ENCODE results near the gene GNAI1.

The GNAI1 gene

DNA sequence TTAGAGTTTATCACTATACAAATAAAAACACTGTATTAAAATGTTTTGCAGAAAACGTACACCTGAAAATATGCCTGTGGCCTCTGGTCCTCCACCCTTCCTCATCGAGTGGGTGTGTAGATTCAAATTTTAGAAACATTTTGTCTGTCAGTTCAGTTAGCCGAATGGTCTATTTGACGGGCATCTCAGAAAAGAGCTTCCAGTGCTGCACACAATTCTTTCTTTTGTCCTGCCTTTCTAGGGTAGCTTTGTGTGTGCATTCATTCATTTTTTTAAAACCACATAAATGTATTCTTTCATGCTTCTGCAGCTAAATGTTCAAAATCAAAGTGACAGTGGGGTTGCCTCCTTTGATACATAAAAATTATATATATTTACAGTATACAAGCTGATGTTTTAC is 46.8 kb downstream of the GNAI1 start:
- H3K4me3 ChIP-seq: no peak overlapping the region
- no peak overlapping the region for H3K27ac ChIP-seq
- TF ChIP-seq, protein P1, sequence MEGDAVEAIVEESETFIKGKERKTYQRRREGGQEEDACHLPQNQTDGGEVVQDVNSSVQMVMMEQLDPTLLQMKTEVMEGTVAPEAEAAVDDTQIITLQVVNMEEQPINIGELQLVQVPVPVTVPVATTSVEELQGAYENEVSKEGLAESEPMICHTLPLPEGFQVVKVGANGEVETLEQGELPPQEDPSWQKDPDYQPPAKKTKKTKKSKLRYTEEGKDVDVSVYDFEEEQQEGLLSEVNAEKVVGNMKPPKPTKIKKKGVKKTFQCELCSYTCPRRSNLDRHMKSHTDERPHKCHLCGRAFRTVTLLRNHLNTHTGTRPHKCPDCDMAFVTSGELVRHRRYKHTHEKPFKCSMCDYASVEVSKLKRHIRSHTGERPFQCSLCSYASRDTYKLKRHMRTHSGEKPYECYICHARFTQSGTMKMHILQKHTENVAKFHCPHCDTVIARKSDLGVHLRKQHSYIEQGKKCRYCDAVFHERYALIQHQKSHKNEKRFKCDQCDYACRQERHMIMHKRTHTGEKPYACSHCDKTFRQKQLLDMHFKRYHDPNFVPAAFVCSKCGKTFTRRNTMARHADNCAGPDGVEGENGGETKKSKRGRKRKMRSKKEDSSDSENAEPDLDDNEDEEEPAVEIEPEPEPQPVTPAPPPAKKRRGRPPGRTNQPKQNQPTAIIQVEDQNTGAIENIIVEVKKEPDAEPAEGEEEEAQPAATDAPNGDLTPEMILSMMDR (IDR thresholded peaks at IDR 0.05): no peak
- DNase-seq (ENCODE audit: low spot score): no peak

DNA sequence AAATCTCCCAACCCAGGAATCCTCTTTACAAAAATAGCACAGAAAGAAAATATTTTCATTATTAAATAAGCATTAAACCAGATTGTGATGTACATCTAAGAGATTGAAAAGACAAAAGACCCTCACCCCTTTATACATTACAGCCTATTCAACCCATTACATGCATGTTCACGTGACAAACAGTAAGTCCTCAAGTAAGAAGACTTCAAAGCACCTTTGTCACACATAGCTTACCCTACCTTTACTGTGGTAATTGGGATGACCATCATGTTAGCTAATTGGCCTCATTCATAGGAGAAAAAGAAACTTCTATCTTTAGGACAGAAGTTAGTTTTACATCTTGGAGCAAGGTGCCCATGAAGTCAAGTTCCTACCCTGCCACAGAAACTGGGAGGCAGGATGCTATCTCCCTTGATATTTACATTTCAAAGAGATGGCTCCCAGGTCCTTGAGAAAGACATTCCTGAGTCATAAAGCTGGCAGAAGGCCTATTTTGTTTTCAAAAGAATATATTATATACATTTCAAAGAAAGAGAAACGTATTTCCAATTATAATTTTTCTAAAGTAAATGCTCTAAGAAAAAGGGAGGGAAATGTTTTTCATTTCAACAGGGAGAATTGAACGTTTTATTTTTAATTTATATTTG is 48.1 kb downstream of the GNAI1 start:
- Histone ChIP-seq H3K4me3 (no peak overlapping the region), H3K27ac (no peak overlapping the region)
- TF ChIP-seq, protein P1 (IDR thresholded peaks at IDR 0.05): no peak
- DNase-seq (ENCODE audit: low spot score): no peak

DNA sequence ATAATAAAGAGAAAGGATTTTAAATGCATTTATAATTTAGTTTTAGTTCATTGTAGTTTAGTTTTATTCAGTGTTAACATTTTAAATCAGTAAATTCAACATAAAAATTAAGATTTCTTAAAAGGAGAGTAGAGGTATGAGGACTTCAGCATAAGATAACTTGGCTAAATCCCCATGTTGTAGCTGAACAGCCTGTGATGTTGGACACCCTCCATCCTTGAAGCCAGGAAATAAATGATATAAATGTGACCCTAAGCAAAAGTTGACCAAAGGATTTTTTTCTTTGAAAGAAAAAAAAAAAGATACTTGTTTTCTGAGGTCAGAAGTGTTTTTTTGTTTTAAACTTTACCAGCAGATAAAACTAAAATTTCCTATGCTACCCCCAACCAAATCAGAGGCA is 48.7 kb downstream of the GNAI1 start:
- TF ChIP-seq, protein P1 (IDR thresholded peaks at IDR 0.05): no peak
- H3K4me3 ChIP-seq: no peak overlapping the region
- DNase-seq (ENCODE audit: low spot score): no peak
- H3K27ac ChIP-seq: no peak overlapping the region

DNA sequence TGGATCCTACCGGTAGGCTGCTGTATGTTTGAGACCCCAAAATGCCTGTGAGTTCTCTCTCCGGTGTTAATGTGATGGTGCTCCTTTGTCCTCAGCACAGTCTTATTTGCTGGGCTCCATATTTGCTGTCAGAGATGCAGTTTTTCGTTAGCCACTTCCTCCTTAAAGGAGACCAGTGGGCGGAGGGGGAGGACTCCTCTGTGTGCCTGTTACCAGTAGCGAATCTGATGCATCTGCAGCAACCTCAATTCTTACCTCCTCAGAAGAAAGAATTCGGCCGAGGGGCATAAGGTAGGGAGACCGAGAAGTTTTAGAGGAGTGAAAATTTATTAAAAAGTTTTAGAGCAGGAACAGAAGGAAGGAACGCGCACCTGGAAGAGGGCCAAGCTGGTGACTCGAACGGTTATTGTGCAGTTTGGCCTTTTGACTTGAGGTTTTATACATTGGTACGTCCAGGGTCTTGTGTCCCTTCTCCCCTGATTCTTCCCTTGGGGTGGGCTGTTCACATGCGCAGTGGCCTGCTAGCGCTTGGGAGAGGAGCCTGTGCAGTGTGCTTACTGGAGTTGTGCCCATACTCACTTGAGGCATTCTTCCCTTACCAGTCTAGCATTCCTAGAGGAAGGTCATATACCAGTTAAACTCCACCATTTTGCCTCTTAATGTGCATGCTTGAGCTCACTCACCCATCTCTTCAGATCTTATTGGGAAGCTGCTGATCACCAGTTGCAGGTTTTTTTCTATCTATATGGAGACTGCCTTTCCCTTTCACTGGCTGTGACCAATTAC is 49.5 kb downstream of the GNAI1 start:
- Histone ChIP-seq H3K4me3 (no peak overlapping the region), H3K27ac (no peak overlapping the region)
- TF ChIP-seq, protein P1 (IDR thresholded peaks at IDR 0.05): no peak
- DNase-seq (ENCODE audit: low spot score): no peak

DNA sequence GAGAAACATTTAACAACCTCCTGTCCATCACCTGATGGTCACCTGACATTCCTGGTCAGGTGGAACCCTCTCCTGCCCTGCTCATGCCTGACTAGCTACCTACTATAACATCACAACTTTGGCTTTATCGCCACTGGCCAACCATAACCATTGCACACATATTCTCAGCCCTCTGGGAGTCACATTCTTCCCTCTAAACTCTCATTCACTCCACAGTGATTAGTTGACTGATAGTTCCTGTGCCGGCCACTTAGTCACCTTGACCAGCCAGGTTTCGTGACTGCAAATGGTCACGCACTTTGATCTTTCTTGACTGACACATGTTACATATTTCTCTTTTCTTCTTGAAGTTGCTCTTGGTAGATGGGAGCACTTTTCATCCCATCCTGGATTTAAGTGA is 50.1 kb downstream of the GNAI1 start:
- Histone ChIP-seq H3K4me3 (no peak overlapping the region), H3K27ac (no peak overlapping the region)
- no peak for DNase-seq (ENCODE audit: low spot score)
- TF ChIP-seq, protein P1 (IDR thresholded peaks at IDR 0.05): no peak

DNA sequence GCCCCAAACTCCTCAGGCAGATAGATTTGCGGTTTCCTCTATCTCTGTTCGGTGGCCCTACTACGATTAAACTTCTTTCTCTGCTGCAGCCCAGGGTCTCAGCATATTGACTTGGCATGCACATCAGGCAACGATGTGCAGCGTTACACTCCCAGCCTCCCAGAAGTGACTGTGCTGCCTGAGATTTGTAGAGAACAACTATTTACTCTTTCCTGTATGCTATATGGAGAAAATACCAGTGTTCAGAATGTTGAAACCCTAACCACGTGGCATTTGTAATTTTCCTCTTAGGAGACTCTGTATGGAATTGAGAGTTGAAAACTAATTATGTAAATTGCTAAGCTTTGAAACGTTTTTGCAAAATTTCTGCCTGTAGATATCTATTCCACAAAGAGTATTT is 50.9 kb downstream of the GNAI1 start:
- DNase-seq (ENCODE audit: low spot score): no peak
- TF ChIP-seq, protein P1 (IDR thresholded peaks at IDR 0.05): no peak
- no peak overlapping the region for H3K27ac ChIP-seq
- no peak overlapping the region for H3K4me3 ChIP-seq

DNA sequence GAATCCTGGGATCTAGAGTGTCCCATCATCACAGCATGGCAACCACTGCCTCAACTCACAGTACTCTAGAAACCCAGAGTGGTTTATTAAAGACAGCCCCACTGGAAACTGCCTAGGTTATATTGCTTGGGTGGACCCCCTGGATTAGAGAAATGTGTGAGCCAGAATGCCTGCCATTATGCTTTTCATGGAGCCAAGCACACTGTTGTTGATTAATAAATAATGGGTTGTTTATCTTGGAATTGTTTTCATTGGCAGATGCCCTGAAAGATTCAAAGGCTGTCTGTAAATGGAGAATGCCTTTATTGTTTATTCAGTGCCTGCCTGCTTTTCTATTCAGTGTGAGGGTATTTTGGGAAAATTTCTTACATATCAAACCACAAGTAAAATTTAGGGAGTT is 52.1 kb downstream of the GNAI1 start:
- TF ChIP-seq, protein P1 (IDR thresholded peaks at IDR 0.05): no peak
- no peak overlapping the region for H3K27ac ChIP-seq
- no peak for DNase-seq (ENCODE audit: low spot score)
- H3K4me3 ChIP-seq: no peak overlapping the region
